GM12874 (cell line): Measurements from ENCODE around the gene ZNF33A.

ENCODE experiments used
- TF ChIP-seq, protein P1 (sequence below): IDR thresholded peaks from 2 replicates; pipeline ENCODE4 v1.5.1; 2011; ENCODE audit warnings: low read depth, mild to moderate bottlenecking, control low read depth, low read length, moderate library complexity; ENCODE audit not compliant: insufficient read depth

The ZNF33A gene

GRCh38 chr10:38032886-38033285 is 22.4 kb downstream of the ZNF33A start:
- TF ChIP-seq, protein P1, sequence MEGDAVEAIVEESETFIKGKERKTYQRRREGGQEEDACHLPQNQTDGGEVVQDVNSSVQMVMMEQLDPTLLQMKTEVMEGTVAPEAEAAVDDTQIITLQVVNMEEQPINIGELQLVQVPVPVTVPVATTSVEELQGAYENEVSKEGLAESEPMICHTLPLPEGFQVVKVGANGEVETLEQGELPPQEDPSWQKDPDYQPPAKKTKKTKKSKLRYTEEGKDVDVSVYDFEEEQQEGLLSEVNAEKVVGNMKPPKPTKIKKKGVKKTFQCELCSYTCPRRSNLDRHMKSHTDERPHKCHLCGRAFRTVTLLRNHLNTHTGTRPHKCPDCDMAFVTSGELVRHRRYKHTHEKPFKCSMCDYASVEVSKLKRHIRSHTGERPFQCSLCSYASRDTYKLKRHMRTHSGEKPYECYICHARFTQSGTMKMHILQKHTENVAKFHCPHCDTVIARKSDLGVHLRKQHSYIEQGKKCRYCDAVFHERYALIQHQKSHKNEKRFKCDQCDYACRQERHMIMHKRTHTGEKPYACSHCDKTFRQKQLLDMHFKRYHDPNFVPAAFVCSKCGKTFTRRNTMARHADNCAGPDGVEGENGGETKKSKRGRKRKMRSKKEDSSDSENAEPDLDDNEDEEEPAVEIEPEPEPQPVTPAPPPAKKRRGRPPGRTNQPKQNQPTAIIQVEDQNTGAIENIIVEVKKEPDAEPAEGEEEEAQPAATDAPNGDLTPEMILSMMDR: no peak

DNA sequence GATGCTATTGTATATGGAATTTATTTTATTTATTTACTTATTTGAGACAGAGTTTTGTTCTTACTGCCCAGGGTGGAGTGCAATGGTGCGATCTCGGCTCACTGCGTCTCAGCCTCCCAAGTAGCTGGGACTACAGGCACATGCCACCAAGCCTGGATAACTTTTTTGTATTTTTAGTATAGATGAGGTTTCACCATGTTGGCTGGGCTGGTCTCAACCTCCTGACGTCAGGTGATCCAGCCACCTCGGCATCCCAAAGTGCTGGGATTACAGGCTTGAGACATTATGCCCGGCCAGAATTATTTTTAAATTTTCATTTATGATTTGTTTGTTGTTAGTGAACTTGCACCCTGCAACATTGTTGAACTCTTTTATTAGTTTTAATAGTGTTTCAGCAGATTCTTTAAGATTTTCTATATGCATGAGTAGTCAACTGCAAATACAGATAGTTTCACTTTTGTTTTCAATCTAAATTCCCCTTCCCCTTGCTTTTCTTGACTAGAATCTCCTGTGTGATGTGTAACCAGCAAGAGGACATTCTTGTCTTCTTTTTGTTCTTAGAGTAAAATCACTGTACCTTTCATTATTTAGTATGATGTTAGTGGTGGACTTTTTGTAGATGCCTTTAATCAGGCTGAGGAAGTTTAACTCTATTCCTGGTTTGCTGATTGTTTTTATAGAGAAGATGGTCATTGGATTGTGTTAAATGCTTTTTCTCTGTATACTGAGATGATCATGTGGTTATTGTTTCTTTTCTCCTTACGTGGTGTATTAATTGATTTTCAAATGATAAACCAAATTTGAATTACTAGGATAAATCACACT is 27.8 kb downstream of the ZNF33A start:
- TF ChIP-seq, protein P1: no peak

- TF ChIP-seq, protein P1: no peak
Observed at GRCh38 chr10:38038932-38039245, 28.4 kb downstream of the ZNF33A start.

- TF ChIP-seq, protein P1: no peak
Observed at GRCh38 chr10:38043516-38043915, 33.0 kb downstream of the ZNF33A start.

GRCh38 chr10:38045129-38045528 is 34.7 kb downstream of the ZNF33A start:
- TF ChIP-seq, protein P1: no peak

GRCh38 chr10:38047666-38048065 is 37.2 kb downstream of the ZNF33A start:
- TF ChIP-seq, protein P1: no peak

DNA sequence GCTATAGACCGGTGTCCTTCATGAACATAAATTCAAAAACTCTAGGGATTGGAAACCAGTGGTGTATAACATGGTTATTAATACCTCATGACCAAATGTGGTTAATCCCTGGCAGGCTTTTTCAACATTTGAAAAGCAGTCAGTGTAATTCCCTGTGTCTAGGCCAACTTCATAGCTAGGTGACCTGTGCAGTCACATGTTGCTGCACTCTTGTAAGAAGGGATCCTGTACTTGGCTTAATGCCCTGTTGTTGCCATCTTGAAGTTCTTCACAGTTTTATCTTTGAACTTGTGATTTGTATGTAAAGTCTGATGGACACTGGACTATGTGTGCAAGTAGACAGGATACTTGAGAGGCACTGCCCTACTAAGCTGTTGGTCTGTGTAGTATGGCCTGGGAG is 39.7 kb downstream of the ZNF33A start:
- TF ChIP-seq, protein P1: no peak
